ENCODE results near the gene UPF2. TPM values are rescaled to one million over a fixed set of nuclear protein-coding genes. Genes with fewer than 3 reads are reported as not detected.

UPF2 gene
- total and polyA plus RNA-seq, 2 of the 13 experiments (the other 11 are each of a cell fraction or from before 2014, with no cell fraction given) = 6.2 to 14.5 TPM

DNA sequence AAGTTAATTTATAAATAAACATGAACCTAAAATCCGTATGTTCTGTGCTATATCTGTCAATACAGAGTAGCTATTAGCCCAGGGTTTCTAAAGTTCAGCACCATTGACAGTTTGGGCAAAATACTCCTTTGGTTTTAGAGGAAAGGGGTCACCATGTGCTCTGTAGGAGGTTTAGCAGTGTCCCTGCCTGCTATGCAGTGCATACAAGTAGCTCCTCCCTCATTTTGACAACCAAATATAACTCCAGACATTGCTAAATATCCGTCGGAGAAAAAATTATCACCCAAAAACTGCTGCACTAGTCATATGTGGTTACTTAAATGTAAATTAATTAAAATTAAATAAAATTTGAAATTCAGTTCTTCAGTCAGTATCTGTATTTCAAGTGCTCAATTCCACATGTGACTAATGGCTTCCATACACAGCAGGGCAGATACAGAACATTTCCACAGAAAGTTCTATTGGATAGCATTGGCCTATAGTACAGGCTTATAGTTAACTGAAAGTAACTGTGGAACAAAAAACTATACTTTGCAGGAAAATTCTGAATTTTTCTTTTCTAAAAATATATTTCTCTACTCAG lies 6.4 kb downstream of the UPF2 start:
- no peaks in the 10 kb centered on the region for H4K20me1 ChIP-seq (ENCODE audit: insufficient read depth, low read length)
- ChIA-PET CTCF (ENCODE audit: low intra/inter-chr PET ratio, low total read pairs) (no interaction called here), POLR2A (no interaction called here)
- intact Hi-C loops (cut with micrococcal nuclease; ENCODE audit: unreplicated experiment) = no loop called here
- H3K27ac ChIP-seq (ENCODE audit: extremely low read length, insufficient read depth, low read length) = no peak overlapping the region
- H3K79me2 ChIP-seq (ENCODE audit: insufficient read depth, low read length) = peaks cover 52% of the 10 kb centered on the region
- no peak overlapping the region for H3K4me3 ChIP-seq (replicated peaks in 1 of 3; ENCODE audit: insufficient read depth in 1 of 3, low read depth in 2 of 3, low read length in 3 of 3)
- H3K9ac ChIP-seq (ENCODE audit: insufficient read depth, low read depth, low read length) = no peak overlapping the region
- peaks cover 8 to 33% of the 10 kb centered on the region in 2 experiments; a peak in 4 of 5 replicates for H3K36me3 ChIP-seq (replicated peaks in 1 of 2; ENCODE audit: control insufficient read depth in 1 of 2, insufficient read depth in 2 of 2, low read length in 2 of 2)
- no peak for DNase-seq (ENCODE audit: low spot score)
- no peak for FAIRE-seq
- BruUV-seq (replicated peaks) = no TSS peak
- H3K9me3 ChIP-seq (ENCODE audit: low read length) = no peaks in the 10 kb centered on the region
- no peak for ATAC-seq
- in situ Hi-C loops (cut with HindIII; ENCODE audit: extremely low pct_ligation_motif_present, low pct_unique_long_range_greater_than_20kb) = no loop called here
- H3K4me2 ChIP-seq (ENCODE audit: low read depth, low read length) = no peak overlapping the region
- H3K27me3 ChIP-seq (ENCODE audit: control insufficient read depth in 1 of 2, insufficient read depth in 2 of 2, low read length in 2 of 2) = no peaks in the 10 kb centered on the region
- 91% methylated on average over 3 of the region's 3 CpGs for WGBS (ENCODE audit: low lambda C conversion rate)
- no peak overlapping the region for H2AFZ ChIP-seq (ENCODE audit: low read length)
- peaks cover 13% of the 10 kb centered on the region for H3K4me1 ChIP-seq (ENCODE audit: insufficient read depth, low read length)
- TF ChIP-seq, protein P1, sequence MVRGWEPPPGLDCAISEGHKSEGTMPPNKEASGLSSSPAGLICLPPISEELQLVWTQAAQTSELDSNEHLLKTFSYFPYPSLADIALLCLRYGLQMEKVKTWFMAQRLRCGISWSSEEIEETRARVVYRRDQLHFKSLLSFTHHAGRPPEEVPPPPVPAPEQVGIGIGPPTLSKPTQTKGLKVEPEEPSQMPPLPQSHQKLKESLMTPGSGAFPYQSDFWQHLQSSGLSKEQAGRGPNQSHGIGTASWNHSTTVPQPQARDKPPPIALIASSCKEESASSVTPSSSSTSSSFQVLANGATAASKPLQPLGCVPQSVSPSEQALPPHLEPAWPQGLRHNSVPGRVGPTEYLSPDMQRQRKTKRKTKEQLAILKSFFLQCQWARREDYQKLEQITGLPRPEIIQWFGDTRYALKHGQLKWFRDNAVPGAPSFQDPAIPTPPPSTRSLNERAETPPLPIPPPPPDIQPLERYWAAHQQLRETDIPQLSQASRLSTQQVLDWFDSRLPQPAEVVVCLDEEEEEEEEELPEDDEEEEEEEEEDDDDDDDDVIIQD (CRISPR knock-in tag; IDR thresholded peaks at IDR 0.05; ENCODE audit: low read depth) = no peak
- TF ChIP-seq, protein P2, sequence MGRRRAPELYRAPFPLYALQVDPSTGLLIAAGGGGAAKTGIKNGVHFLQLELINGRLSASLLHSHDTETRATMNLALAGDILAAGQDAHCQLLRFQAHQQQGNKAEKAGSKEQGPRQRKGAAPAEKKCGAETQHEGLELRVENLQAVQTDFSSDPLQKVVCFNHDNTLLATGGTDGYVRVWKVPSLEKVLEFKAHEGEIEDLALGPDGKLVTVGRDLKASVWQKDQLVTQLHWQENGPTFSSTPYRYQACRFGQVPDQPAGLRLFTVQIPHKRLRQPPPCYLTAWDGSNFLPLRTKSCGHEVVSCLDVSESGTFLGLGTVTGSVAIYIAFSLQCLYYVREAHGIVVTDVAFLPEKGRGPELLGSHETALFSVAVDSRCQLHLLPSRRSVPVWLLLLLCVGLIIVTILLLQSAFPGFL (CRISPR knock-in tag; IDR thresholded peaks at IDR 0.05) = no peak
- TF ChIP-seq SETDB1 (CRISPR knock-in tag; IDR thresholded peaks at IDR 0.05; ENCODE audit: borderline replicate concordance) (no peak), ZNF274 (CRISPR knock-in tag; IDR thresholded peaks at IDR 0.05) (no peak), ELF4 (CRISPR knock-in tag; IDR thresholded peaks at IDR 0.05; ENCODE audit: borderline replicate concordance) (no peak), PHB2 (IDR thresholded peaks at IDR 0.05; ENCODE audit: partially characterized antibody) (no peak), POLR2A (IDR thresholded peaks at IDR 0.05; ENCODE audit: insufficient read depth in 1 of 2, low read depth in 2 of 2, low read length in 2 of 2) (no peak), PRPF4 (IDR thresholded peaks at IDR 0.05; ENCODE audit: low read depth, low read length, poor library complexity, severe bottlenecking) (no peak), RCOR2 (CRISPR knock-in tag; IDR thresholded peaks at IDR 0.05) (no peak)
- TF ChIP-seq, protein P3, sequence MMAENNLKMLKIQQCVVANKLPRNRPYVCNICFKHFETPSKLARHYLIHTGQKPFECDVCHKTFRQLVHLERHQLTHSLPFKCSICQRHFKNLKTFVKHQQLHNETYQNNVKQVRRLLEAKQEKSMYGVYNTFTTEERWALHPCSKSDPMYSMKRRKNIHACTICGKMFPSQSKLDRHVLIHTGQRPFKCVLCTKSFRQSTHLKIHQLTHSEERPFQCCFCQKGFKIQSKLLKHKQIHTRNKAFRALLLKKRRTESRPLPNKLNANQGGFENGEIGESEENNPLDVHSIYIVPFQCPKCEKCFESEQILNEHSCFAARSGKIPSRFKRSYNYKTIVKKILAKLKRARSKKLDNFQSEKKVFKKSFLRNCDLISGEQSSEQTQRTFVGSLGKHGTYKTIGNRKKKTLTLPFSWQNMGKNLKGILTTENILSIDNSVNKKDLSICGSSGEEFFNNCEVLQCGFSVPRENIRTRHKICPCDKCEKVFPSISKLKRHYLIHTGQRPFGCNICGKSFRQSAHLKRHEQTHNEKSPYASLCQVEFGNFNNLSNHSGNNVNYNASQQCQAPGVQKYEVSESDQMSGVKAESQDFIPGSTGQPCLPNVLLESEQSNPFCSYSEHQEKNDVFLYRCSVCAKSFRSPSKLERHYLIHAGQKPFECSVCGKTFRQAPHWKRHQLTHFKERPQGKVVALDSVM (CRISPR knock-in tag; IDR thresholded peaks at IDR 0.05) = no peak
- TF ChIP-seq, protein P4, sequence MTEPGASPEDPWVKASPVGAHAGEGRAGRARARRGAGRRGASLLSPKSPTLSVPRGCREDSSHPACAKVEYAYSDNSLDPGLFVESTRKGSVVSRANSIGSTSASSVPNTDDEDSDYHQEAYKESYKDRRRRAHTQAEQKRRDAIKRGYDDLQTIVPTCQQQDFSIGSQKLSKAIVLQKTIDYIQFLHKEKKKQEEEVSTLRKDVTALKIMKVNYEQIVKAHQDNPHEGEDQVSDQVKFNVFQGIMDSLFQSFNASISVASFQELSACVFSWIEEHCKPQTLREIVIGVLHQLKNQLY (CRISPR knock-in tag; IDR thresholded peaks at IDR 0.05) = no peak
- TF ChIP-seq, protein P5, sequence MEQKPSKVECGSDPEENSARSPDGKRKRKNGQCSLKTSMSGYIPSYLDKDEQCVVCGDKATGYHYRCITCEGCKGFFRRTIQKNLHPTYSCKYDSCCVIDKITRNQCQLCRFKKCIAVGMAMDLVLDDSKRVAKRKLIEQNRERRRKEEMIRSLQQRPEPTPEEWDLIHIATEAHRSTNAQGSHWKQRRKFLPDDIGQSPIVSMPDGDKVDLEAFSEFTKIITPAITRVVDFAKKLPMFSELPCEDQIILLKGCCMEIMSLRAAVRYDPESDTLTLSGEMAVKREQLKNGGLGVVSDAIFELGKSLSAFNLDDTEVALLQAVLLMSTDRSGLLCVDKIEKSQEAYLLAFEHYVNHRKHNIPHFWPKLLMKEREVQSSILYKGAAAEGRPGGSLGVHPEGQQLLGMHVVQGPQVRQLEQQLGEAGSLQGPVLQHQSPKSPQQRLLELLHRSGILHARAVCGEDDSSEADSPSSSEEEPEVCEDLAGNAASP (CRISPR knock-in tag; IDR thresholded peaks at IDR 0.05; ENCODE audit: borderline replicate concordance) = no peak
- TF ChIP-seq, protein P6, sequence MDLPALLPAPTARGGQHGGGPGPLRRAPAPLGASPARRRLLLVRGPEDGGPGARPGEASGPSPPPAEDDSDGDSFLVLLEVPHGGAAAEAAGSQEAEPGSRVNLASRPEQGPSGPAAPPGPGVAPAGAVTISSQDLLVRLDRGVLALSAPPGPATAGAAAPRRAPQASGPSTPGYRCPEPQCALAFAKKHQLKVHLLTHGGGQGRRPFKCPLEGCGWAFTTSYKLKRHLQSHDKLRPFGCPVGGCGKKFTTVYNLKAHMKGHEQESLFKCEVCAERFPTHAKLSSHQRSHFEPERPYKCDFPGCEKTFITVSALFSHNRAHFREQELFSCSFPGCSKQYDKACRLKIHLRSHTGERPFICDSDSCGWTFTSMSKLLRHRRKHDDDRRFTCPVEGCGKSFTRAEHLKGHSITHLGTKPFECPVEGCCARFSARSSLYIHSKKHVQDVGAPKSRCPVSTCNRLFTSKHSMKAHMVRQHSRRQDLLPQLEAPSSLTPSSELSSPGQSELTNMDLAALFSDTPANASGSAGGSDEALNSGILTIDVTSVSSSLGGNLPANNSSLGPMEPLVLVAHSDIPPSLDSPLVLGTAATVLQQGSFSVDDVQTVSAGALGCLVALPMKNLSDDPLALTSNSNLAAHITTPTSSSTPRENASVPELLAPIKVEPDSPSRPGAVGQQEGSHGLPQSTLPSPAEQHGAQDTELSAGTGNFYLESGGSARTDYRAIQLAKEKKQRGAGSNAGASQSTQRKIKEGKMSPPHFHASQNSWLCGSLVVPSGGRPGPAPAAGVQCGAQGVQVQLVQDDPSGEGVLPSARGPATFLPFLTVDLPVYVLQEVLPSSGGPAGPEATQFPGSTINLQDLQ (CRISPR knock-in tag; IDR thresholded peaks at IDR 0.05) = no peak
